A673 (cell line): ENCODE results near the gene AGAP1. TPM values are rescaled to one million over a fixed set of nuclear protein-coding genes. Genes with fewer than 3 reads are reported as not detected.

Source experiments
- BruUV-seq: library from RNA; stranded (reverse); fragments of 400-500 nt; replicated peaks from 2 replicates; lab custom pipeline; 2021; lab: Mats Ljungman, UMichigan
- CTCF ChIA-PET: fragments of 300-600 bp; sonication (Branson Sonifier 250); formaldehyde crosslinking; loops from one replicate; lab custom pipeline; 2022; ENCODE audit warnings: antibody characterized with exemption; lab: Charles Lee
- POLR2A ChIA-PET: fragments of 300-600 bp; sonication (Branson Sonifier 250); formaldehyde crosslinking; loops from one replicate; lab custom pipeline; 2022; ENCODE audit warnings: antibody characterized with exemption; ENCODE audit not compliant: low non-redundant PET; lab: Charles Lee
- DNase-seq: peaks from one replicate; pipeline ENCODE4 v3.0.0-alpha.2; 2015; ENCODE audit warnings: low spot score
- H3K27ac ChIP-seq: fragments of 200-600 bp; sonication (generic); 2 replicates; pipeline ENCODE4 v1.5.1; 2016; ENCODE audit warnings: mixed run types, low read depth, mild to moderate bottlenecking, mixed read lengths, antibody characterized with exemption, low read length; ENCODE audit not compliant: poor library complexity, severe bottlenecking
- H3K27me3 ChIP-seq: fragments of 200-600 bp; sonication (generic); replicated peaks from 2 replicates; pipeline ENCODE4 v1.6.1; 2017; ENCODE audit warnings: mixed run types, low read depth, mild to moderate bottlenecking, mixed read lengths, antibody characterized with exemption, low read length; ENCODE audit not compliant: insufficient read depth, poor library complexity
- H3K36me3 ChIP-seq: fragments of 200-600 bp; sonication (generic); 2 replicates; pipeline ENCODE4 v1.6.1; 2016; ENCODE audit warnings: mixed run types, mild to moderate bottlenecking, mixed read lengths, antibody characterized with exemption, low read length; ENCODE audit not compliant: insufficient read depth, poor library complexity, severe bottlenecking
- H3K4me1 ChIP-seq: fragments of 200-600 bp; sonication (generic); 2 replicates; pipeline ENCODE4 v1.6.1; 2017; ENCODE audit warnings: mixed run types, mild to moderate bottlenecking, mixed read lengths, antibody characterized with exemption, low read length; ENCODE audit not compliant: insufficient read depth, poor library complexity, severe bottlenecking
- H3K4me3 ChIP-seq: fragments of 200-600 bp; sonication (generic); 2 replicates; pipeline ENCODE4 v1.5.1; 2016; ENCODE audit warnings: low read depth, mixed run types, mild to moderate bottlenecking, mixed read lengths, low read length; ENCODE audit not compliant: poor library complexity, severe bottlenecking
- H3K9me3 ChIP-seq: fragments of 200-600 bp; sonication (generic); 2 replicates; pipeline ENCODE4 v1.6.1; 2016; ENCODE audit warnings: mixed run types, low read depth, mild to moderate bottlenecking, mixed read lengths, antibody characterized with exemption, low read length; ENCODE audit not compliant: poor library complexity, severe bottlenecking
- CTCF ChIP-seq: fragments of 300-800, 200-600 bp; sonication (generic); conservative IDR thresholded peaks from 2 replicates; pipeline ENCODE4 v1.5.1; 2017; ENCODE audit warnings: low read depth, mild to moderate bottlenecking, antibody characterized with exemption, low read length, moderate library complexity, mixed read lengths
- EZH2 ChIP-seq: fragments of 200-600 bp; sonication (generic); IDR thresholded peaks from 2 replicates; pipeline ENCODE4 v1.6.1; 2017; ENCODE audit warnings: borderline replicate concordance, low read depth, mild to moderate bottlenecking, mixed read lengths, antibody characterized with exemption, low read length; ENCODE audit not compliant: poor library complexity, severe bottlenecking
- intact Hi-C: fragments of 100-400 bp; cut with micrococcal nuclease; formaldehyde crosslinking; loops from one replicate; pipeline ENCODE4 v1.10.0; 2022; ENCODE audit not compliant: unreplicated experiment
- total RNA-seq: library from RNA; stranded (reverse); gene quantifications from 2 replicates; pipeline ENCODE4 v1.2.3, GENCODE V29; 2021

Gene AGAP1
- total RNA-seq, 1 experiment from 2014 or later: 25.3 TPM

GRCh38 chr2:235553696-235554100 lies 59.9 kb downstream of the AGAP1 start:
- Histone ChIP-seq H3K27ac (no peak overlapping the region), H3K36me3 (no peaks in the 10 kb centered on the region), H3K4me1 (peaks cover 10% of the 10 kb centered on the region), H3K9me3 (no peaks in the 10 kb centered on the region), H3K4me3 (no peak overlapping the region), H3K27me3 (no peaks in the 10 kb centered on the region)
- BruUV-seq: no TSS peak
- POLR2A ChIA-PET: no interaction called here
- DNase-seq: no peak
- intact Hi-C loops: no loop called here
- CTCF ChIA-PET: no interaction called here
- TF ChIP-seq EZH2: no peak
- no peak for TF ChIP-seq CTCF

- H3K4me1 ChIP-seq: peaks cover 14% of the 10 kb centered on the region
- CTCF ChIA-PET: no interaction called here
- no peaks in the 10 kb centered on the region for H3K36me3 ChIP-seq
- no peak for TF ChIP-seq CTCF
- no peak for TF ChIP-seq EZH2
- H3K27ac ChIP-seq: no peak overlapping the region
- no peaks in the 10 kb centered on the region for H3K9me3 ChIP-seq
- POLR2A ChIA-PET: no interaction called here
- H3K4me3 ChIP-seq: no peak overlapping the region
- no peaks in the 10 kb centered on the region for H3K27me3 ChIP-seq
- BruUV-seq: no TSS peak
- no peak for DNase-seq
- intact Hi-C loops: no loop called here
Observed at GRCh38 chr2:235554385-235554784, 60.5 kb downstream of the AGAP1 start.

- Histone ChIP-seq H3K4me3 (no peak overlapping the region), H3K36me3 (no peaks in the 10 kb centered on the region), H3K27me3 (no peaks in the 10 kb centered on the region), H3K4me1 (peaks cover 15% of the 10 kb centered on the region), H3K9me3 (no peaks in the 10 kb centered on the region), H3K27ac (no peak overlapping the region)
- ChIA-PET POLR2A (no interaction called here), CTCF (no interaction called here)
- TF ChIP-seq CTCF (no peak), EZH2 (no peak)
- BruUV-seq: no TSS peak
- intact Hi-C loops: no loop called here
- no peak for DNase-seq
Observed at GRCh38 chr2:235554936-235555335, 61.1 kb downstream of the AGAP1 start.
